NK-92 (cell line): ENCODE measurements around the gene ZBTB25.
"Not testable (repeated sequence)": the region's sequence is repeated elsewhere in the genome, so short reads cannot be mapped to it uniquely, and the experiment has no call there.

Source experiments
- DNase-seq: peaks from one replicate; lab custom pipeline; 2025; ENCODE audit not compliant: unreplicated experiment; lab: John Stamatoyannopoulos, UW

ZBTB25 gene

DNA sequence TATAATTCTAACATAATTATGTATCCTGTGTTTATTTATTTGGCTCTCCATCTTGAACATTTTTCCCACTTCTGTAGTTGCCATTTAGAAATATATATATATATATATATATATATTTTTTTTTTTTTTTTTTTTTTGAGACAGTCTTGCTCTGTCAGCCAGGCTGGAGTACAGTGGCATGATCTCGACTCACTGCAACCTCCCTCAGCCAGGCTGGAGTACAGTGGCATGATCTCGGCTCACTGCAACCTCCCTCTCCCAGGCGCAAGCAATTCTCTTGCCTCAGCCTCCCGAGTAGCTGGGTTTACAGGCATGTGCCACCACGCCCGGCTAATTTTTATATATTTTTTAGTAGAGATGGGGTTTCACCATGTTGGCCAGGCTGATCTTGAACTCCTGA, 14.0 kb upstream of the ZBTB25 start:
- DNase-seq, result not testable (repeated sequence)

DNA sequence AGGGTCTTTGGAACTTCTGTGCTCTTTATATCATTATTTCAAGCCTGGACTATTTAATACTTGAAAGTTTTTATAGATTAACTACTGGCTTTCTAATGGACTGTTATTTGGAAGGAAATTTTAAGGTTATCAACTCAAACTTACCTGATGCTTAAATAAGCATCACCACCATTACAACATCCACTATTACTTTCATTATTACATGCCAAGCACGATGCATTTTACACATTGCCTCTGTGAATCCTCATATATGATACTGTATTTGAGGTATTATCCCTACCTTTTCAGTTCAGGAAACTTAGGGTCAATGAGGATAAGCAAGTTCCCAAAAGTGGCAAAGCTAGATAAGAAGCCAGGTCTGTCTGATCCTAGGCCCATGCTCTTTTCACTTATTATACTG, 13.3 kb upstream of the ZBTB25 start:
- no peak for DNase-seq

DNA sequence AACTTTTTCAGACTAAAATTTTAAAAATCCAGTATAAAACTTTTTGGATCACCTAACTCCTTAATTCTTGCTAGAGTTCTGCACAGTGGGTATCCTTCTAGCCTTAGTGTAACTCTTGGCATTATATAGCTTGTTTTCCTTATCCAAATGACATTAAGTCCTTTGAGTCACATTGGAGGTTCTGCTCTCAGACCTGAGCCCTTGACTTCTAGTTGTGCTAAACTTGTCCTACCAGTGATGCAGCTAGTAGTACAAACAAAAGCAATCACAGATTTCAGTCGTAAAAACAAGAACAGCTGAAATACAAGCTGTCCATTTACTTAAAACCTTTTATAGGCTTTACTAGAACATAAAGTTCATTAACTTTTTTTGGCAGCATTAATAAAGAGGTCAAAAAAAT, 11.4 kb upstream of the ZBTB25 start:
- DNase-seq, result no peak

DNA sequence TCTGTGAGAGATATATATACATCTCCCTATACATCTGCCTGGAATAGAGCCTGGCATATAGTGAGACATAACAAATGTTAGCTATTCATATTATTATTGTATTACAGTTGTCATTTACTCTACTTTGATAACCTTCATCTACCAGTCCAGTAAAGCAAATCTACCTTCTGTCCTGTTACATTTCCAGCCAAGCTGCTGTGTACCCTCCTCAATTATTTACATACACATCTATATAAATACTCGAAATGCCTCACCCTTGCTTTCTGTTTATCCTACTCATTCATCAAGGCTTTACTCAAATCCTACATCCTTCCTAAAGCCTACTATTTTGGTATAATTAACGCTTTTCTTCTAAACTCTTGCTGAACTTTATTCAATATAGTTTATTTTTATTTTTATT, 9.6 kb upstream of the ZBTB25 start:
- DNase-seq, result no peak

- peak; percentile 19 for DNase-seq
Observed at GRCh38 chr14:64510825-64511671, 7.4 kb upstream of the ZBTB25 start.

GRCh38 chr14:64509036-64509435, 5.4 kb upstream of the ZBTB25 start:
- DNase-seq, result no peak

GRCh38 chr14:64508215-64508776, 4.7 kb upstream of the ZBTB25 start:
- no peak for DNase-seq

DNA sequence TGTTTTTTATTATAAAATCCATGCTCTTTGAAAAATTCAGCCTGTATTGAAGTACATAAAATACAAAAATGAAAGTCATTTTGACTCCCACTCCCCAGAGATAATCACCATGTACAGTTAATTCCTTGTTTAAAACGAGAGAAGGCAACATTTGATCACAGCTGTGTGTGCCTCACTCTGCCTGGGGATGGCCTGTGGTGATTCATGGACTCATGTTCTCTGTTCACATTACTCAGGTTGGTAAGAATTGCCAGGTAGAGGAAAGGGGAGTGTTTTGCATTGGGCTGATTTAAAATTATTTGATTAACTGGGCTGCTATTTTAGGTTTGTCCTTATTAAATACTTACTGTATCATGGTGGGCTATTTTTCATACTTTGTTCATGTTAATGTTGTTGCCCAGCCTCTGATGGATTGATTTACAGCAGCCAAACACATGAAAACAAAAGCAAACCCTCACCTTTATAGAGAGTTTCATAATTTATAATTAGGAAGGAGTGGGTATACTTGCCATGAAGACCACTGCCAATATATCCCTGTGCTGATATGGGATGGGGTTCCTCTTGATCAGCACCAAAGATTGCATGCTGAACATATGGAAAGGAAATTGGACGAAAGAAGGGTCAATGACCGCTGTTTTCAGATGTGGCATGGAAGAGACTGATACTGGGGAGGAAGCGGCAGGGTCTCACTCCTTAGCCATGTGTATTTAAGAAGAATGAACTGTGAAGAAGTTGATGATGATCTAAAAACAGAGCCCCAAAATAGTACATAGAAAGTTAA, 3.9 kb upstream of the ZBTB25 start:
- DNase-seq, result no peak

- DNase-seq, result no peak
Observed at GRCh38 chr14:64506721-64507120, 3.1 kb upstream of the ZBTB25 start.

DNA sequence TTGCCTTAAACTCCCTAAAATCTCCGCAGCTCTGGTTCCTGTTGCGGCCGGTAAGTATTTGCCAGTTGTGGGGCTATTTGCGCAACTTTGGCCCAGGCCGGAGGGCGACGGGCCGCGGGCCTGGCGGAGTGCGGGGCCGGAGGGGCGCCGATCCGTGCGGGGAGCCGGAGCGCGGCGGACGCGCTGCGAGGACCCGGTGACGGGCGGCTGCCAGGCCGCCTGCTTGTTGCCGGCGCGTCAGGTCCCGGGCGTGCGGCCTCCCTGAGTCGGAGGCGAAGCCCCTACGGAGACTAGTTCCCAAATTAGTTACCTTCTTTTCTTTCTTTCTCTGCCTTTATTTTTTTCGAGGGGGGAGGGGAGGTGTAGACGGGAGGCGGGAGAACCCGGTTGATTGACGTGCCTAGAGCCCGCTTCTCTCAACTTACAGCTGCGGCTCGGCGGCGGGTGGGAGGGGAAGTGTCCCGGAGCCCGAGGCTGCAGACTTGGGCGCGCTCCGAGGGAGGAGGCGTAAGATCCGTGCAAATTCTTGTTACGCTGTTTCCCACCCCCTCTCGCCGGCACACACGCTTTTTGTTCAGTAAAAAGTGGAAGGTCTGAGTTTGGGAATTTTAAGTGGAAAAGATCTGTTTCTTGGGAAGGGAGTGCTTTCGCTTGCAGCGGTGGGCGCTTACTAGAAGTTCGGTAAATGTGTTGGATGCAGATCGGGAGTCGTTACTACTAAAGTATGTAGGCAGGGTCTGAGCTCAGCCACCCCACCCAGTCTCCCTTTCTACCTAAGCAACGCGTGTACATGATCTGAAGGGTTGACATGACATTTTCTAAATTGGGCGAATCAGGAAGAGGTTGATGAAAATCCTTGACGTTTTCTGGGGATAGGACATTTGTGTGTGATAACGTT, 1.5 kb upstream of the ZBTB25 start:
- no peak for DNase-seq

- peak; percentile 27 for DNase-seq
Observed at GRCh38 chr14:64504310-64504896, 765 bp upstream of the ZBTB25 start, which contains the start of gene ZBTB1. Gene ZBTB1, plus strand, starts transcription at chr14:64504770. Its CDS starts 16,735 bp downstream, at chr14:64521505.

DNA sequence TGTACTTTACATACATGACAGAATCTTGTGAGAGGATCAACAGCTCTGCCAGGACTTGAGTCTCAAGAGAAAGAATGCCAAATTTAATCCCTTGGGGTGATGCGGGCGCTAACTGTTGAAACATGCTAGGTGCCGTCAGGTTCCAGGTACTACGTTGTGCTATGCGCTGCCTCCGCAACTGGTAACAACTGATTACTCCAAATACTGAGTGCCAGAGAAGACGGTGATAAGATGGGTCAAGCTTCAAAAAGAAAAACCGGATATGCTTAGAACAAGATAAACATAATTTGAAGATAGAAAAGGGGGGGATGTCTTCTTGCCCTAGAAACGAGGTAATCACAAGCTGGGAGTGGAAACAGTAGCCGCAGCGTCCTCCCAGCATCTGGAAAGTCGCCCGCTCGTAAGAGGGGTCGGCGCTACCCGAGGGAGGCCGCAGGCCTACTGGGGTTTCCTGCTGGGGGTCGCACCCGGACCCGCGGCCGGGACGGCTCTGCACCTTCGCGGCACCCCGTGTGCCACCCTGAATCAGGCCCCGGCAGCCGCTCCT, 678 bp downstream of the ZBTB25 start:
- no peak for DNase-seq

DNA sequence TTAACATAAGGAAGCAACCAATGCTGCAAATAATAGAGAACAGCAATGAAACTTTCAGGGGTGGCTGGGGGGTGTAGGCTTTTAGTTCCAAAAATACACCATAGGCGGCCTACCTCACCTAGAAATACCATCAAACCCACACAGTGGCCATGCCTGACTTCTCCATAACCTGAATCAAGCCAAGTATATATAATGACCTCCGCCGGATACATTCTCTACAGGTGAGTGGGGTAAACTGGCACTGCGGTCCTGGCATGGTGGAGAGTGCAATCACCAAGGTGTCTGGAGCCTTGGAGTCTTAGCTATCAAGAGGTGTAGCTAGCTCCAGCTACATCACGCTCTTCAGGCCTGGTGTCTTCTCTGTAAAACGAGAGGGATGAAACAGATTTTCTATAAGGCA, 1.2 kb downstream of the ZBTB25 start:
- DNase-seq, result no peak

DNA sequence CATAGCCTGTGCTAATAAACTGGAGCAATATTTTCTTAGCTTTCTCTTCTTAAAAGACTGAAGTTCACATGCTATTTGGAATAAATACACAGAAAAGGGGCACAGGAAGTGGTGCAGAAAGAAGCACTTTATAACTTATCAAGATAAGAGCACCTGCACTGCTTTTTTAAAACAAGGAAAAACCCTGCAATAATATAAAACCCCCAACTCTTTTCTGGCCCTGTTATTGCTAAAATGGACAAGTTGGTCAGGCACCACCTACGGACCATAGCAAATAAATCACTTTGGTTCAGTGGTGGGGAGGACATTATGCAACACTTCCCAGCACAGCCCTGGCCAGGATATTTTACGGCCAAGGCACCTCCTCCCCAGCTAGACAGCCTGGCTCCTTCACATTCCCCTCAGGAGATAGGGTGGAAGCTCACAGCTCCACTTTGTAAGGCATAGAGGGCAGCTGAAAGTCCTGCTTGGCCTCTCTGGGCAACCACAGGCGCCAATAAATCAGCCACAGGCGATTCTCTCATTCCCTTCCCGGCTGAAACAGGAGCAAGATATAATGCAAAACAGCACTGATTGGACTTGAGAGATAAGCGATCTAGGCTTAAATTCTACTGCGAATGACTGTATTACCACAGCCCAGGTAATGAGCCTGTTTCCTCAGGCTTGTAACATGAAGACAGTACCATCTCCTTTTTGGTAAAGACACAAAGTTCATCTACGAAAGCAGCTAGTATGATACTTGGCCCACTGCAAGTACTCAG, 2.0 kb downstream of the ZBTB25 start:
- no peak for DNase-seq

DNA sequence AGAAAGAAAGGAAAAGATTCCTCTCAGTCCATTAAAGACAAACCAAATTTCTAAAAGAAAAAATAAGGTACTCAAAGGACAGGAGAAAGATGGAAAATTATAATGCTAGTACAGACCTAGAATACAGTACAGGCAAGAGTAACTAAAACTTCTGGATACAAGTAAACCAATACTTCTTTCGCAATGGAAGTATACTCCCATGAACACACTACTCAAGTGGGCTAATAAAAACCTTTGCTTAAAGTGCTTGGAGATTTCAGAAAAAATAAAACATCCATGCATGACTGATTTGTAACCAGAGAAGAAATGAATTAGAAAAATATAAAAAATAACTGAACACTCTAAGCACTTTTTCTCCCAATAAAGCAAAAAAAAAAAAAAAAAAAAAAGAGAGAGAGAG, 3.5 kb downstream of the ZBTB25 start:
- no peak for DNase-seq

- DNase-seq, result no peak
Observed at GRCh38 chr14:64496764-64497163, 6.9 kb downstream of the ZBTB25 start.

DNA sequence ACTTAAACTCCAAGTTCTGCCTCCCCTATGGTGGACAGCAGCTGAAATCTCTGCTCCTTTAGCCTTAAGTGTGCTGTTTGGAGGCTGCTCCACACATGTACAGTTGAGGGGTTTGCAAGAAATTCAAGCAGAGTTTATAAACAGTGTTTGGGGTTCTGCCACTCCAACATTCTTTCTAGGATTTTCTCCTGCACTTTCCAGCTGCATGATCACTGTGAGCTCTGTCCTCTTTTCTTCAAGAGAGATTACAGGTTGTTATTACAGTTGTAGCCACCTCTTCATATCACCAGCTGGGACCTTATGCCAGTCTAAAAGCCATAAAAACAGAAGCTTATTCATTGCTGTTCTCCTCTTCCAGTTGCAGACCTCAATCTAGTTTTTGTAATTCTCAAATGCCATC, 8.4 kb downstream of the ZBTB25 start:
- DNase-seq, result no peak

DNA sequence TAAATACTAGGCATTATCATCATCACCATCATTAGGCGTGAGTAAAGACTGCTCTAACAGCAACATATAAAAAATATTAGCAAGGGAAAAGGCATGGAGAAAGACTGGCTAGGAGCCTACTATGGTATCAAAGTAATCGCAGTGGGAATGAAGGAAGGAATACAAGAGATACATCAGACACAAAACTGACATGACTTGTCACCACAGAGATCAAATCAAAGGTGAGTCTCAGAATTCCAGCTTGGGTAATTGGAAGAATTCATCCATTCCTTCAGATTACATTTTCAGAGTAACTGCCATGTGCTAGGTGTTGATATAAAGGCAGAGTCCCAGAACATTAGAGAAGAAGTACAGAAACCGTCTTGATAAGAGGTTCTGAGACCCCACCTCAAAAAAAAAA, 10.2 kb downstream of the ZBTB25 start:
- DNase-seq, result no peak

- DNase-seq, result no peak
Observed at GRCh38 chr14:64491637-64492036, 12.0 kb downstream of the ZBTB25 start.
